Loucy (cell line): ENCODE measurements around the gene ZDHHC7.

ENCODE experiments used
- H2AFZ ChIP-seq: fragments of 200-600 bp; sonication (generic); 2 replicates; pipeline ENCODE4 v1.6.0; 2016; ENCODE audit warnings: antibody characterized with exemption, mild to moderate bottlenecking, low read length, moderate library complexity
- H3F3A ChIP-seq: fragments of 200-600 bp; 2 replicates; pipeline ENCODE4 v1.6.0; 2016; ENCODE audit warnings: antibody characterized with exemption, low read depth, mild to moderate bottlenecking
- H3K27me3 ChIP-seq: fragments of 200-600 bp; sonication (generic); 2 replicates; pipeline ENCODE4 v1.6.1; 2014; ENCODE audit warnings: low read length, mild to moderate bottlenecking; ENCODE audit not compliant: insufficient read depth, poor library complexity, severe bottlenecking
- H3K36me3 ChIP-seq: fragments of 200-600 bp; sonication (generic); 2 replicates; pipeline ENCODE4 v1.6.1; 2016; ENCODE audit warnings: low read length; ENCODE audit not compliant: insufficient read depth
- H3K4me1 ChIP-seq: fragments of 200-600 bp; sonication (generic); 2 replicates; pipeline ENCODE4 v1.5.1; 2014; ENCODE audit warnings: low read length, mild to moderate bottlenecking; ENCODE audit not compliant: insufficient read depth, poor library complexity, severe bottlenecking
- H3K4me2 ChIP-seq: fragments of 200-600 bp; sonication (generic); 2 replicates; pipeline ENCODE4 v1.6.0; 2014; ENCODE audit warnings: antibody characterized with exemption, low read length, low read depth, mild to moderate bottlenecking; ENCODE audit not compliant: poor library complexity, severe bottlenecking
- H3K4me3 ChIP-seq: fragments of 200-600 bp; sonication (generic); 2 replicates; pipeline ENCODE4 v1.5.1; 2014; ENCODE audit warnings: low read length, mild to moderate bottlenecking, mixed read lengths; ENCODE audit not compliant: poor library complexity, severe bottlenecking
- H3K79me2 ChIP-seq: fragments of 200-600 bp; sonication (generic); 2 replicates; pipeline ENCODE4 v1.6.1; 2014; ENCODE audit warnings: low read length; ENCODE audit not compliant: insufficient read depth
- H3K9ac ChIP-seq: fragments of 200-600 bp; sonication (generic); 2 replicates; pipeline ENCODE4 v1.6.0; 2014; ENCODE audit warnings: mild to moderate bottlenecking, low read depth, low read length, moderate library complexity; ENCODE audit not compliant: poor library complexity, severe bottlenecking
- H3K9me2 ChIP-seq: fragments of 200-600 bp; sonication (generic); replicated peaks from 2 replicates; pipeline ENCODE4 v1.6.1; 2016; ENCODE audit warnings: low read depth, low read length, mixed read lengths
- H3K9me3 ChIP-seq: fragments of 200-600 bp; sonication (generic); 2 replicates; pipeline ENCODE4 v1.6.1; 2014; ENCODE audit warnings: mild to moderate bottlenecking, antibody characterized with exemption, low read length, low read depth; ENCODE audit not compliant: insufficient read depth
- H4K20me1 ChIP-seq: fragments of 200-600 bp; sonication (generic); 2 replicates; pipeline ENCODE4 v1.6.0; 2014; ENCODE audit warnings: antibody characterized with exemption, low read length, mild to moderate bottlenecking; ENCODE audit not compliant: insufficient read depth, poor library complexity, severe bottlenecking
- EZH2phosphoT487 ChIP-seq: fragments of 200-600 bp; IDR thresholded peaks from 2 replicates; pipeline ENCODE4 v1.6.1; 2018; ENCODE audit warnings: antibody characterized with exemption, mild to moderate bottlenecking, moderate library complexity, borderline replicate concordance
- TF ChIP-seq, protein P1 (sequence below): fragments of 200-600 bp; sonication (generic); conservative IDR thresholded peaks from 2 replicates; pipeline ENCODE4 v1.5.1; 2014; ENCODE audit warnings: mild to moderate bottlenecking, antibody characterized with exemption, low read length

The ZDHHC7 gene

DNA sequence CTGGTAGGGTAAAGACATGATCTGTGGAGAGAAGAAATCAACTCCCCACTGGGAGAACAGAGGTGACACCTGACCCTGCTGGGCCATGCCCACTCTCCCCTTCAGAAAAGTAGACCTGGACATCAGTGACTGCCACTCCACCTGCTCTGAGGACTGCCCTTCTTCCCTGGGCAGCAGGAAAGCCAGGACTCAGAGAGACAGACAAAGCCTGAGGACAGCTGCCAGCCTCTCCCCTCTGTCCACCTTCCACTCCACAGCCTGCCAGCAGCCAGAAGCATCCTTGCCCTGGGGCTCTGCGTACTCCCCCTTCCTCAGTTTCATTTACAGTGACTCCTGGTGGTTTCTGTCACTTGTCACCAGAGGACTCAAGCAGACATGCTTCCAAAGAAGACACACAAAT, 24.5 kb downstream of the ZDHHC7 start:
- Histone ChIP-seq H2AFZ (no peak overlapping the region), H3K9me2 (no peaks in the 10 kb centered on the region), H3K27me3 (no peaks in the 10 kb centered on the region), H3K4me2 (no peak overlapping the region), H3K9me3 (no peaks in the 10 kb centered on the region), H3F3A (no peaks in the 10 kb centered on the region), H3K9ac (no peak overlapping the region), H3K4me3 (no peak overlapping the region), H3K79me2 (no peaks in the 10 kb centered on the region), H4K20me1 (no peaks in the 10 kb centered on the region), H3K4me1 (no peaks in the 10 kb centered on the region), H3K36me3 (peaks cover 69% of the 10 kb centered on the region; the same call in 1 of the 2 replicates)
- TF ChIP-seq, protein P1, sequence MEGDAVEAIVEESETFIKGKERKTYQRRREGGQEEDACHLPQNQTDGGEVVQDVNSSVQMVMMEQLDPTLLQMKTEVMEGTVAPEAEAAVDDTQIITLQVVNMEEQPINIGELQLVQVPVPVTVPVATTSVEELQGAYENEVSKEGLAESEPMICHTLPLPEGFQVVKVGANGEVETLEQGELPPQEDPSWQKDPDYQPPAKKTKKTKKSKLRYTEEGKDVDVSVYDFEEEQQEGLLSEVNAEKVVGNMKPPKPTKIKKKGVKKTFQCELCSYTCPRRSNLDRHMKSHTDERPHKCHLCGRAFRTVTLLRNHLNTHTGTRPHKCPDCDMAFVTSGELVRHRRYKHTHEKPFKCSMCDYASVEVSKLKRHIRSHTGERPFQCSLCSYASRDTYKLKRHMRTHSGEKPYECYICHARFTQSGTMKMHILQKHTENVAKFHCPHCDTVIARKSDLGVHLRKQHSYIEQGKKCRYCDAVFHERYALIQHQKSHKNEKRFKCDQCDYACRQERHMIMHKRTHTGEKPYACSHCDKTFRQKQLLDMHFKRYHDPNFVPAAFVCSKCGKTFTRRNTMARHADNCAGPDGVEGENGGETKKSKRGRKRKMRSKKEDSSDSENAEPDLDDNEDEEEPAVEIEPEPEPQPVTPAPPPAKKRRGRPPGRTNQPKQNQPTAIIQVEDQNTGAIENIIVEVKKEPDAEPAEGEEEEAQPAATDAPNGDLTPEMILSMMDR, result no peak
- no peak for TF ChIP-seq EZH2phosphoT487

DNA sequence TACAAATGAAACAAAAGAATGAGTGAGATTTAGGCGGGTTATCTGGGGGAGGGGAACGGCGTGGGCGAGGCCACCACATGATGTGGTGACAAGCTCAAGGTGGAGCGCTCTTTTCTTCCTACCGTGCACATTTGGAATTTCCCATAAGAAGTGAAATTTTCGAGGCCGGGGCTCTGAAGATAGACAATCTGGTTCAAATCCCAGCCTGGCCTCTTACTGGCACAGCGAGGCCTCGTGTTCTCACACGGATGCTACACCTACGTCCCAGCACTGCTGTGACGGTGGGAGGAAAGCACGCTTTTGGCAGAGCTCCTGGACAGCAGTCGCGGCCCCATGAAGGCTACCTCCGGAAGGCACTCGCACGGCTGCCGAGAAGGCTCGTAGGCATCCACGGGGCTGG, 25.2 kb downstream of the ZDHHC7 start:
- TF ChIP-seq, protein P1, result no peak
- TF ChIP-seq EZH2phosphoT487, result no peak
- Histone ChIP-seq H2AFZ (no peak overlapping the region), H3K4me2 (no peak overlapping the region), H3K79me2 (no peaks in the 10 kb centered on the region), H3K4me3 (no peak overlapping the region), H3K9me2 (no peaks in the 10 kb centered on the region), H3K36me3 (peaks cover 77% of the 10 kb centered on the region; the same call in 1 of the 2 replicates), H3K27me3 (no peaks in the 10 kb centered on the region), H4K20me1 (no peaks in the 10 kb centered on the region), H3K4me1 (no peaks in the 10 kb centered on the region), H3K9me3 (no peaks in the 10 kb centered on the region), H3F3A (no peaks in the 10 kb centered on the region), H3K9ac (no peak overlapping the region)

DNA sequence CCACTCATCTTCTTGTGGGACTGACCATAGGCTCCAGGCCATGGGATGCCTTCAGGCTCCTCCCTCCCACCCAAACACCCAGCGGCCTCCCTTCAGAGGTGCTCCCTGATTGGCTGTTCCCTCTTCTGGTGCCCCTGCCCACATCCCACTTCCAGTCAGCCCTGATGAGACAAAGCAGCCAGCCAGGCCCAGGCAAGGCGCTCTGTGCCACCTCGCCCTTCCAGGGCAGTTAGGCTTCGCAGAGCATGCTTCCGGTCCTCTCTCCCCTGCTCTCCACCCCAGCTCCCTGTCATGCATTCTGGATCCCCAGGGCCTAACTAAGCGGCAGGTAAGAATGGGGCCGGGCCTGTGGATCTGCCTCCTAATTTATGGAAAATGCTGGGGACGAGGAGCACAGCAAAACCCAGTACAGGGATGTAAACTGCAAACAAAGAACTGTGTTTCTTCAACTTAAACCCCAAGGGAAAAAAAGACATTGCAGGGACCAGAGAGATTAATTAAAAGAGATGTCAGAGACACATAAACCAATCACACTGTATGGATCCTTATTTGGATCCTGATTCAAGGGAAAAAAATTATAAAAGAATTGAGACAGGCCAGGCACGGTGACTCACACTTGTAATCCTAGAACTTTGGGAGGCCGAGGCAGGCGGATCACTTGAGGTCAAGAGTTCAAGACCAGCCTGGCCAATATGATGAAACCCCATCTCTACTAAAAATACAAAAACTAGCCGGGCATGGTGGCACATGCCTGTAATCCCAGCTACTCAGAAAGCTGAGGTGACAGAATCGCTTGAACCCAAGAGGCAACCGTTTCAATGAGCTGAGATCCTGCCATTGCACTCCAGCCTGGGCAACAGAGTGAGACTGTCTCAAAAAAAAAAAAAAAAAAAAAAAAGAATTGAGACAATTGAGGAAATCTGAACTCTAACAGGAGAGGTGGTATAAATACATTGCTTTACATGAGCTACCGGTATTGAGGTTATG, 26.0 kb downstream of the ZDHHC7 start:
- no peak for TF ChIP-seq EZH2phosphoT487
- TF ChIP-seq, protein P1, result no peak
- Histone ChIP-seq H2AFZ (no peak overlapping the region), H3F3A (no peaks in the 10 kb centered on the region), H3K4me1 (no peaks in the 10 kb centered on the region), H3K9ac (no peak overlapping the region), H3K9me2 (no peaks in the 10 kb centered on the region), H3K27me3 (no peaks in the 10 kb centered on the region), H4K20me1 (no peaks in the 10 kb centered on the region), H3K4me2 (no peak overlapping the region), H3K4me3 (no peak overlapping the region), H3K79me2 (no peaks in the 10 kb centered on the region), H3K9me3 (no peaks in the 10 kb centered on the region), H3K36me3 (peaks cover 77% of the 10 kb centered on the region; the same call in 1 of the 2 replicates)
